Activated B cell treated with CpG ODN at 0.5 μM for 24 hours (primary cell): Measurements from ENCODE around the gene GALNTL6. TPM values are rescaled to one million over a fixed set of nuclear protein-coding genes. Genes with fewer than 3 reads are reported as not detected.

ENCODE experiments used
- ATAC-seq: fragments of 200-7000 bp; cut with Tn5 transposase; one replicate; pipeline ENCODE4 v1.10.0; 2021; ENCODE audit warnings: low read depth, mild to moderate bottlenecking, moderate library complexity
- CTCF ChIA-PET: fragments of 350-600 bp; sonication (Branson Sonifier 250); formaldehyde crosslinking; loops from one replicate; lab custom pipeline; 2021; ENCODE audit warnings: antibody characterized with exemption; lab: Charles Lee
- POLR2A ChIA-PET: fragments of 350-600 bp; sonication (Branson Sonifier 250); formaldehyde crosslinking; loops from one replicate; lab custom pipeline; 2021; ENCODE audit warnings: antibody characterized with exemption; lab: Charles Lee
- DNase-seq: peaks from one replicate; pipeline ENCODE4 v3.0.0; 2022
- H3K27ac Mint-ChIP-seq: one replicate; pipeline ENCODE4 v1.8.0; 2020; ENCODE audit warnings: mixed read lengths
- H3K27me3 Mint-ChIP-seq: one replicate; pipeline ENCODE4 v1.8.0; 2021; ENCODE audit warnings: mixed read lengths
- H3K36me3 Mint-ChIP-seq: one replicate; pipeline ENCODE4 v1.8.0; 2021; ENCODE audit warnings: low read depth, mixed read lengths
- H3K4me1 Mint-ChIP-seq: one replicate; pipeline ENCODE4 v1.8.0; 2021; ENCODE audit warnings: mixed read lengths
- H3K4me3 Mint-ChIP-seq: one replicate; pipeline ENCODE4 v1.8.0; 2020; ENCODE audit warnings: mild to moderate bottlenecking, mixed read lengths
- H3K9me3 Mint-ChIP-seq: one replicate; pipeline ENCODE4 v1.8.0; 2020; ENCODE audit warnings: mixed read lengths
- intact Hi-C: fragments of 100-400 bp; cut with micrococcal nuclease; formaldehyde crosslinking; loops from one replicate; pipeline ENCODE4 v1.15.1; 2024
- total RNA-seq: library from RNA; stranded (reverse); gene quantifications from 2 replicates; pipeline ENCODE4 v1.2.3, GENCODE V29; 2022
- TF ChIP-seq, protein P1 (sequence below): fragments of 200-600 bp; IDR thresholded peaks from one replicate; pipeline ENCODE4 v1.8.0; 2022; ENCODE audit warnings: antibody characterized with exemption, mild to moderate bottlenecking

Gene GALNTL6
- total RNA-seq, 1 donor from 2014 or later, result 0.20 TPM

DNA sequence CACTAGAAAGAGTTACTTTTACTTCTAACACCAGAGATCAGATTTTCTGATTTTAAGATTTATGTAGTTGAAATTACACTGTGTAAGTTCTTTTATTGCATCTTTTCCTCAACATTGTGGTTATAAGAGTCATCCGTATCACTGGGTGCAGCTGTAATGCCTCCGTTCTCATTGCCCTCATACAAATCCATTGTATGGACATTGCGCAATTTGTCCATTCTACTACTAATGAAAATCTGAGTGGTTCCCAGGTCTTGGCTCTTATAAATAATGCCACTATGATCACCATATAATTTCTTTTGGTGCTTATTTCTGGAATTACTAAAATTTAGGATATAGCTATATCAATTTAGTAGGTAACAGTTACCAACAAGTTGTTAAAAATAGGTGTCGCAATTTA is 741.4 kb downstream of the GALNTL6 start:
- H3K4me1 Mint-ChIP-seq, result no peaks in the 10 kb centered on the region
- H3K27ac Mint-ChIP-seq, result no peak overlapping the region
- no peak overlapping the region for H3K4me3 Mint-ChIP-seq
- no peaks in the 10 kb centered on the region for H3K27me3 Mint-ChIP-seq
- DNase-seq, result no peak
- CTCF ChIA-PET, result no interaction called here
- no peak for ATAC-seq
- POLR2A ChIA-PET, result no interaction called here
- intact Hi-C loops, result no loop called here
- TF ChIP-seq, protein P1, sequence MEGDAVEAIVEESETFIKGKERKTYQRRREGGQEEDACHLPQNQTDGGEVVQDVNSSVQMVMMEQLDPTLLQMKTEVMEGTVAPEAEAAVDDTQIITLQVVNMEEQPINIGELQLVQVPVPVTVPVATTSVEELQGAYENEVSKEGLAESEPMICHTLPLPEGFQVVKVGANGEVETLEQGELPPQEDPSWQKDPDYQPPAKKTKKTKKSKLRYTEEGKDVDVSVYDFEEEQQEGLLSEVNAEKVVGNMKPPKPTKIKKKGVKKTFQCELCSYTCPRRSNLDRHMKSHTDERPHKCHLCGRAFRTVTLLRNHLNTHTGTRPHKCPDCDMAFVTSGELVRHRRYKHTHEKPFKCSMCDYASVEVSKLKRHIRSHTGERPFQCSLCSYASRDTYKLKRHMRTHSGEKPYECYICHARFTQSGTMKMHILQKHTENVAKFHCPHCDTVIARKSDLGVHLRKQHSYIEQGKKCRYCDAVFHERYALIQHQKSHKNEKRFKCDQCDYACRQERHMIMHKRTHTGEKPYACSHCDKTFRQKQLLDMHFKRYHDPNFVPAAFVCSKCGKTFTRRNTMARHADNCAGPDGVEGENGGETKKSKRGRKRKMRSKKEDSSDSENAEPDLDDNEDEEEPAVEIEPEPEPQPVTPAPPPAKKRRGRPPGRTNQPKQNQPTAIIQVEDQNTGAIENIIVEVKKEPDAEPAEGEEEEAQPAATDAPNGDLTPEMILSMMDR, result no peak
- no peaks in the 10 kb centered on the region for H3K9me3 Mint-ChIP-seq
- H3K36me3 Mint-ChIP-seq, result no peaks in the 10 kb centered on the region

DNA sequence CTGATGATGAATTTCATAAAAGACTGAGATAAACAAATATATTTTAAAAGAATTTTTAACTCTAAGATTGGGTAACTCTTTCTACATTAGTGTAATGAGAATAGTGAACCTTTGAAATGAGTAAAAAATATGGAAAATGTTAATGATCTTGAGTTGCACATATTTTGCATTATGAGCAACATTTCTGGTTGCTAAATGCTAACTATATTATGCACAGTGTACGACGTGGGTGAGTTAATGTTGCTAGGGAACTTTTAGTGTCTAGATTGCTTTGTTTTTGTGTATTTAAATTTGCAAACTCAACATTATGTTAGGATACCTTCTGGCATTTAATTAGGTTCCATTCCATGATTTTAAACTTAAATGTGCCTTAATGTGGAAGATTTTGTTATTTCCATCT is 742.5 kb downstream of the GALNTL6 start:
- ATAC-seq (no peak), DNase-seq (no peak)
- no peaks in the 10 kb centered on the region for H3K36me3 Mint-ChIP-seq
- TF ChIP-seq, protein P1, result no peak
- no peak overlapping the region for H3K27ac Mint-ChIP-seq
- H3K9me3 Mint-ChIP-seq, result no peaks in the 10 kb centered on the region
- H3K4me3 Mint-ChIP-seq, result no peak overlapping the region
- ChIA-PET POLR2A (no interaction called here), CTCF (no interaction called here)
- H3K4me1 Mint-ChIP-seq, result no peaks in the 10 kb centered on the region
- intact Hi-C loops, result no loop called here
- H3K27me3 Mint-ChIP-seq, result no peaks in the 10 kb centered on the region

DNA sequence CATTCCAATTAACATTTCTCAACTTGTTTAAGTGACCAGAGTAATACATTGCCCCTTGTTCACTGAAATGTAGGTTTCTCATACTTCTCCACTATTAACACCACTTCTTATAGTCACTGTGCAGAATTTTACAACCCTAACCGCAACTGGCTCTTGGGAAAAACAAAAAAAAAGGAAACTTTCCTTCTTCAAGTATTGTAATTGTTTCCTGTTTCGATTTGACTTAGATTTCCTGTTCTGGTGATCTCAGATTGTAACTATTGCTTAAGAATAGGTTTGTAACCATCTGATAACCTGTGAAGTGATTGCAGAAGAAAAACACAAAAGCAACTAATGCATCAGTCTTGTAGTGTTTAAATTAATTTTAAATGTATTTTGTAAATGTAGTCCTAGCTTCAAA is 760.7 kb downstream of the GALNTL6 start:
- Mint-ChIP-seq H3K36me3 (no peaks in the 10 kb centered on the region), H3K4me1 (peaks cover 3% of the 10 kb centered on the region), H3K27me3 (no peaks in the 10 kb centered on the region), H3K4me3 (no peak overlapping the region), H3K9me3 (peaks cover 3% of the 10 kb centered on the region), H3K27ac (no peak overlapping the region)
- ATAC-seq (no peak), DNase-seq (no peak)
- ChIA-PET POLR2A (no interaction called here), CTCF (no interaction called here)
- TF ChIP-seq, protein P1, result no peak
- intact Hi-C loops, result no loop called here

DNA sequence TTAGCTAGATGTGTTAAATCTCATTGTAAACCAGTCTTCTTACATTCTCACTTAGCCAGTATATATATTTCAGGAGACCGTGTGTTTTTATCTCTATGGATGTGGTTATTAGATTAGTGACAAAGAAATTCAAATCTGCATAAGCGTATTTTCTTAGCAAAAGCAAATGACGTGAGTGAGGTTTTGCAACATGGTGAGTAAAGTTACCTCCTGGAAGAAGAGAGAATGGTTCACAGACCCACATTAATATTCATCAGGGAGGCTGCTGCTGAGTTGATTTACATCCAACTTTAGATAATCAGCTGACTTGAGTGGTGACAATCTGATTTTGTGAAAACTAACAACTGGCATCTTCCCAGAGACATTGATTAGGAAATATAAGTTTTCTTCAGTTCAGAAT is 765.5 kb downstream of the GALNTL6 start:
- CTCF ChIA-PET, result no interaction called here
- POLR2A ChIA-PET, result no interaction called here
- ATAC-seq (no peak), DNase-seq (no peak)
- no peaks in the 10 kb centered on the region for H3K27me3 Mint-ChIP-seq
- intact Hi-C loops, result no loop called here
- H3K9me3 Mint-ChIP-seq, result no peaks in the 10 kb centered on the region
- no peak overlapping the region for H3K4me3 Mint-ChIP-seq
- no peak overlapping the region for H3K27ac Mint-ChIP-seq
- TF ChIP-seq, protein P1, result no peak
- no peaks in the 10 kb centered on the region for H3K36me3 Mint-ChIP-seq
- H3K4me1 Mint-ChIP-seq, result peaks cover 2% of the 10 kb centered on the region

DNA sequence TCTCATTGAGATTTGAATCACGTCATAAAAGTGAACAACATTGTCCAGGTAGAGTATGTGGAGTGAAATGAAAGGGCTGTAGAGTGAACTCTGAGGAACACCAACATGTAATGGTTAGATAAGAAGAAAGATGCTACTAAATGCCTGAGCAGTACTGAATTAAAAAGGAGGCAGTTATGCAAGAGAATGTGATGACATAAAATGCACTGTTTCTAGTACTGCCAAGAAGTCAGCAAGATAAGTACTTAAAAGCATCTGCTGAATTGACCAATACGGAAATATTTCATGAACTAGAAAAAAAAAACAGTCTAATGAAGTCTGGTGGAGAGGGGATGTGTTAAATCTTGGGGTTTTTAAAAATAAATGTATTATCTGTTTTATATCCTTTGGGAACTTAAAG is 771.6 kb downstream of the GALNTL6 start:
- no peaks in the 10 kb centered on the region for H3K27me3 Mint-ChIP-seq
- TF ChIP-seq, protein P1, result no peak
- ChIA-PET CTCF (no interaction called here), POLR2A (no interaction called here)
- no peaks in the 10 kb centered on the region for H3K36me3 Mint-ChIP-seq
- no peaks in the 10 kb centered on the region for H3K4me1 Mint-ChIP-seq
- no peak for ATAC-seq
- no peak overlapping the region for H3K27ac Mint-ChIP-seq
- DNase-seq, result no peak
- peaks cover 4% of the 10 kb centered on the region for H3K9me3 Mint-ChIP-seq
- intact Hi-C loops, result no loop called here
- no peak overlapping the region for H3K4me3 Mint-ChIP-seq
